HepG2 (cell line): ENCODE measurements around the gene STMND1. TPM values are rescaled to one million over a fixed set of nuclear protein-coding genes. Genes with fewer than 3 reads are reported as not detected.

Source experiments
- ATAC-seq: fragments of 200-7000 bp; cut with Tn5 transposase; 3 replicates; pipeline ENCODE4 v1.9.1; 2020; ENCODE audit warnings: mild to moderate bottlenecking, moderate library complexity
- BruUV-seq: library from RNA; stranded (reverse); fragments of 400-500 nt; replicated peaks from 2 replicates; lab custom pipeline; 2021; lab: Mats Ljungman, UMichigan
- CTCF ChIA-PET: fragments of 300-600 bp; formaldehyde crosslinking; extraction: SDS; loops from one replicate; lab custom pipeline; 2021; ENCODE audit warnings: low total read pairs, inconsistent platforms, low intra/inter-chr PET ratio; lab: Yijun Ruan, JAX
- POLR2A ChIA-PET: fragments of 350-600 bp; sonication (Branson Sonifier 250); formaldehyde crosslinking; loops from one replicate; lab custom pipeline; 2020; ENCODE audit warnings: antibody characterized with exemption, inconsistent platforms; lab: Yijun Ruan, JAX
- DNase-seq: peaks from one replicate; pipeline ENCODE4 v3.0.0-alpha.2; 2015; ENCODE audit warnings: low spot score
- FAIRE-seq: peaks from 3 replicates; lab custom pipeline; 2011; peaks lifted over from hg19 to GRCh38; lab: Jason Lieb, UNC
- H2AFZ ChIP-seq: one replicate; pipeline ENCODE4 v1.6.1; 2011; ENCODE audit warnings: low read length, inconsistent platforms
- H3K27ac ChIP-seq: fragments of 300-600 bp; 3 replicates; pipeline ENCODE4 v1.8.0; 2011; ENCODE audit warnings: mixed run types, mild to moderate bottlenecking, mixed read lengths, low read length, inconsistent platforms; ENCODE audit not compliant: insufficient read depth; ENCODE audit errors: extremely low read length
- H3K27me3 ChIP-seq, 2 experiments: fragments of 200-600 bp in 1 of 2; 2 replicates in 1 of 2; 3 replicates in 1 of 2; pipeline versions ENCODE4 v1.6.0 to v1.8.0; 2011; ENCODE audit warnings: low read length in 2 of 2, mild to moderate bottlenecking in 2 of 2, moderate library complexity in 2 of 2, inconsistent platforms in 1 of 2; ENCODE audit not compliant: insufficient read depth in 2 of 2, control insufficient read depth in 1 of 2
- H3K36me3 ChIP-seq, 2 experiments: fragments of 200-600 bp in 1 of 2; replicated peaks in 1 of 2; 2 replicates in 1 of 2; 3 replicates in 1 of 2; pipeline versions ENCODE4 v1.5.1 to v1.8.0; 2011; ENCODE audit warnings: low read length in 2 of 2, inconsistent platforms in 1 of 2; ENCODE audit not compliant: insufficient read depth in 2 of 2, control insufficient read depth in 1 of 2
- H3K4me1 ChIP-seq: 2 replicates; pipeline ENCODE4 v1.5.1; 2012; ENCODE audit warnings: low read length, inconsistent platforms; ENCODE audit not compliant: insufficient read depth
- H3K4me2 ChIP-seq: 2 replicates; pipeline ENCODE4 v1.6.0; 2011; ENCODE audit warnings: low read depth, low read length, inconsistent platforms
- H3K4me3 ChIP-seq, 3 experiments: fragments of 200-600 bp in 1 of 3; sonication (generic), shearing (Covaris generic) in 1 of 3; replicated peaks in 1 of 3; 2 replicates each; pipeline ENCODE4 v1.5.1; 2011 to 2016; ENCODE audit warnings: low read length in 3 of 3, inconsistent platforms in 2 of 3, low read depth in 2 of 3, mild to moderate bottlenecking in 2 of 3, control low read depth in 1 of 3, mixed read lengths in 1 of 3; ENCODE audit not compliant: insufficient read depth in 1 of 3
- H3K79me2 ChIP-seq: one replicate; pipeline ENCODE4 v1.6.1; 2011; ENCODE audit warnings: low read length, inconsistent platforms; ENCODE audit not compliant: insufficient read depth
- H3K9ac ChIP-seq: 2 replicates; pipeline ENCODE4 v1.6.0; 2011; ENCODE audit warnings: mild to moderate bottlenecking, low read depth, low read length, inconsistent platforms; ENCODE audit not compliant: insufficient read depth
- H3K9me3 ChIP-seq: 2 replicates; pipeline ENCODE4 v1.5.1; 2012; ENCODE audit warnings: mild to moderate bottlenecking, low read length
- H4K20me1 ChIP-seq: 2 replicates; pipeline ENCODE4 v1.6.0; 2011; ENCODE audit warnings: inconsistent platforms, mild to moderate bottlenecking, low read length, moderate library complexity; ENCODE audit not compliant: insufficient read depth
- HNF4G ChIP-seq, 2 experiments: sonication (generic) in 1 of 2; formaldehyde crosslinking in 1 of 2; IDR thresholded peaks; 2 replicates each; pipeline versions ENCODE4 v1.4.0 to v1.6.1; 2011 to 2020; ENCODE audit warnings: borderline replicate concordance in 2 of 2, low read depth in 2 of 2, mild to moderate bottlenecking in 2 of 2, low read length in 1 of 2, missing genetic modification reagents in 1 of 2, moderate library complexity in 1 of 2
- HNRNPUL1 ChIP-seq: fragments of 200-400 bp; formaldehyde crosslinking; IDR thresholded peaks from 2 replicates; pipeline ENCODE4 v1.6.1; 2017; ENCODE audit warnings: low read depth, mild to moderate bottlenecking, low read length, moderate library complexity
- IRX3 ChIP-seq: sonication (generic); formaldehyde crosslinking; IDR thresholded peaks from 2 replicates; pipeline ENCODE4 v1.8.1; 2023; ENCODE audit warnings: mild to moderate bottlenecking, low read depth, missing genetic modification reagents, borderline replicate concordance
- MXI1 ChIP-seq: IDR thresholded peaks from 3 replicates; pipeline ENCODE4 v1.6.1; 2012; ENCODE audit warnings: low read depth, low read length, inconsistent platforms, borderline replicate concordance
- PAXIP1 ChIP-seq: sonication (generic); formaldehyde crosslinking; conservative IDR thresholded peaks from 2 replicates; pipeline ENCODE4 v1.4.0; 2020; ENCODE audit warnings: mild to moderate bottlenecking, missing genetic modification reagents, moderate library complexity
- SALL2 ChIP-seq: sonication (generic); formaldehyde crosslinking; IDR thresholded peaks from 2 replicates; pipeline ENCODE4 v1.8.1; 2023; ENCODE audit warnings: mild to moderate bottlenecking, missing genetic modification reagents, inconsistent platforms
- U2AF1 ChIP-seq: fragments of 200-400 bp; formaldehyde crosslinking; optimal IDR thresholded peaks from 2 replicates; pipeline ENCODE3; 2017; ENCODE audit warnings: mild to moderate bottlenecking, low read depth, low read length
- ZFYVE20 ChIP-seq: sonication (generic); formaldehyde crosslinking; IDR thresholded peaks from 2 replicates; pipeline ENCODE4 v1.8.0; 2023; ENCODE audit warnings: low read depth, mild to moderate bottlenecking, moderate library complexity, missing genetic modification reagents, borderline replicate concordance
- ZNF362 ChIP-seq: sonication (generic); formaldehyde crosslinking; IDR thresholded peaks from 2 replicates; pipeline ENCODE4 v1.4.0; 2020; ENCODE audit warnings: missing genetic modification reagents, mild to moderate bottlenecking, borderline replicate concordance
- ZNF441 ChIP-seq: sonication (generic); formaldehyde crosslinking; IDR thresholded peaks from 2 replicates; pipeline ENCODE4 v1.7.0; 2021; ENCODE audit warnings: missing genetic modification reagents, borderline replicate concordance
- ZNF879 ChIP-seq: sonication (generic); formaldehyde crosslinking; IDR thresholded peaks from 2 replicates; pipeline ENCODE4 v1.8.1; 2023; ENCODE audit warnings: missing genetic modification reagents
- WGBS: methylation state at CpG from one replicate; pipeline ENCODE4 v1.1.6; 2017; ENCODE audit warnings: low lambda C conversion rate; 5-methylcytosine and 5-hydroxymethylcytosine counted together
- in situ Hi-C: cut with HindIII; loops from 2 replicates; pipeline ENCODE4 v1.10.0; 2017; ENCODE audit warnings: low pct_unique_long_range_greater_than_20kb; ENCODE audit not compliant: extremely low pct_ligation_motif_present
- intact Hi-C: fragments of 100-400 bp; cut with micrococcal nuclease; formaldehyde crosslinking; loops from one replicate; pipeline ENCODE4 v1.10.0; 2022; ENCODE audit not compliant: unreplicated experiment
- polyA plus RNA-seq, 8 experiments: library from polyadenylated mRNA; depleted of rRNA in 3 of 8; stranded (reverse) in 7 of 8; unstranded in 1 of 8; fragments of >200 nt; fragmentation: Illumina TruSeq in 4 of 8; extraction: Trizol in 4 of 8; gene quantifications; 2 replicates each; pipeline versions ENCODE4 v1.2.1 to v1.2.3, GENCODE V29; 2011 to 2016; ENCODE audit warnings: low read depth in 4 of 8, missing spikeins in 1 of 8, mixed read lengths in 1 of 8; ENCODE audit not compliant: insufficient read depth in 1 of 8
- total RNA-seq, 5 experiments: library from RNA; depleted of rRNA; stranded (reverse); fragments of >200 nt; fragmentation: Illumina TruSeq; extraction: Trizol; gene quantifications; 2 replicates each; pipeline ENCODE4 v1.2.3, GENCODE V29; 2016; ENCODE audit warnings: low read depth in 1 of 5

Gene STMND1
- total and polyA plus RNA-seq, 2 of the 13 experiments (the other 11 are each of a cell fraction or from before 2014, with no cell fraction given): not detected

GRCh38 chr6:17120019-17120418, 18.2 kb downstream of the STMND1 start:
- no peak overlapping the region for H3K4me2 ChIP-seq
- H2AFZ ChIP-seq: no peak overlapping the region
- ChIA-PET CTCF (no interaction called here), POLR2A (no interaction called here)
- DNase-seq: no peak
- no peak for FAIRE-seq
- H3K27me3 ChIP-seq: no peaks in the 10 kb centered on the region
- intact Hi-C loops: no loop called here
- no peaks in the 10 kb centered on the region for H3K36me3 ChIP-seq
- no peak overlapping the region for H3K27ac ChIP-seq
- ATAC-seq: no peak
- no peak overlapping the region for H3K9ac ChIP-seq
- no peak overlapping the region for H3K4me3 ChIP-seq
- no peaks in the 10 kb centered on the region for H3K79me2 ChIP-seq
- no peak for TF ChIP-seq HNF4G (IDR thresholded peaks at IDR 0.05; ENCODE audit: borderline replicate concordance, low read depth, low read length)
- TF ChIP-seq HNF4G (CRISPR knock-in tag; IDR thresholded peaks at IDR 0.05; ENCODE audit: borderline replicate concordance, low read depth): no peak
- TF ChIP-seq MXI1: no peak
- no peak for TF ChIP-seq ZFYVE20 (CRISPR knock-in tag)
- TF ChIP-seq ZNF362 (CRISPR knock-in tag): no peak
- TF ChIP-seq ZNF879 (CRISPR knock-in tag): no peak
- in situ Hi-C loops: no loop called here
- H3K4me1 ChIP-seq: 0 out of 2 replicates have a peak, but pooled peaks cover 10% of the 10 kb centered on the region
- WGBS: 47% methylated on average over 6 of the region's 6 CpGs
- no TSS peak for BruUV-seq
- no peaks in the 10 kb centered on the region; the same call in 1 of the 2 replicates for H4K20me1 ChIP-seq
- H3K9me3 ChIP-seq: no peaks in the 10 kb centered on the region

GRCh38 chr6:17125407-17125806, 23.6 kb downstream of the STMND1 start:
- in situ Hi-C loops: no loop called here
- Histone ChIP-seq H3K4me1 (no peaks in the 10 kb centered on the region), H4K20me1 (no peaks in the 10 kb centered on the region; the same call in 1 of the 2 replicates), H3K4me3 (no peak overlapping the region), H3K27ac (no peak overlapping the region), H3K4me2 (no peak overlapping the region), H3K79me2 (no peaks in the 10 kb centered on the region), H3K36me3 (no peaks in the 10 kb centered on the region), H3K27me3 (peaks cover 0 to 7% of the 10 kb centered on the region in 2 experiments; a peak in 1 of 5 replicates), H3K9ac (no peak overlapping the region), H2AFZ (no peak overlapping the region), H3K9me3 (no peaks in the 10 kb centered on the region)
- FAIRE-seq (no peak), DNase-seq (no peak), ATAC-seq (no peak)
- ChIA-PET CTCF (no interaction called here), POLR2A (no interaction called here)
- 8% methylated on average over 4 of the region's 4 CpGs for WGBS
- no TSS peak for BruUV-seq
- intact Hi-C loops: no loop called here
- TF ChIP-seq IRX3: no peak
- TF ChIP-seq HNRNPUL1: no peak
- no peak for TF ChIP-seq SALL2 (CRISPR knock-in tag)
- TF ChIP-seq PAXIP1 (CRISPR knock-in tag): no peak
- TF ChIP-seq U2AF1: no peak
- TF ChIP-seq ZNF441 (CRISPR knock-in tag): no peak
